NT2/D1 (cell line): ENCODE data around the gene PRSS27.

Source experiments
- DNase-seq: peaks from one replicate; pipeline ENCODE4 v3.0.0-alpha.2; 2011; ENCODE audit warnings: low read depth, low spot score
- H3K27me3 ChIP-seq: 2 replicates; pipeline ENCODE4 v1.6.0; 2011; ENCODE audit warnings: mild to moderate bottlenecking; ENCODE audit not compliant: insufficient read length, insufficient read depth
- H3K36me3 ChIP-seq: 2 replicates; pipeline ENCODE4 v1.6.1; 2011; ENCODE audit warnings: mild to moderate bottlenecking, low read length, mixed read lengths; ENCODE audit not compliant: insufficient read depth, insufficient read length
- H3K4me1 ChIP-seq: 2 replicates; pipeline ENCODE4 v1.5.1; 2011; ENCODE audit not compliant: insufficient read depth, insufficient read length
- H3K4me3 ChIP-seq: 2 replicates; pipeline ENCODE4 v1.5.1; 2011; ENCODE audit warnings: low read depth; ENCODE audit not compliant: insufficient read length
- H3K9ac ChIP-seq: 2 replicates; pipeline ENCODE4 v1.6.0; 2011; ENCODE audit warnings: low read depth; ENCODE audit not compliant: insufficient read length
- H3K9me3 ChIP-seq: 2 replicates; pipeline ENCODE4 v1.5.1; 2011; ENCODE audit warnings: mild to moderate bottlenecking, low read length; ENCODE audit not compliant: insufficient read depth
- SUZ12 ChIP-seq: IDR thresholded peaks from 2 replicates; pipeline ENCODE4 v1.6.1; 2011; ENCODE audit not compliant: insufficient read length, insufficient read depth; ENCODE audit errors: extremely low read depth
- YY1 ChIP-seq: IDR thresholded peaks from 2 replicates; pipeline ENCODE4 v1.6.1; 2011; ENCODE audit not compliant: insufficient read length, insufficient read depth
- ZNF274 ChIP-seq: IDR thresholded peaks from 2 replicates; pipeline ENCODE4 v1.6.1; 2011; ENCODE audit warnings: mild to moderate bottlenecking, low read depth, low read length

PRSS27 gene

GRCh38 chr16:2737895-2738418, 17.9 kb upstream of the PRSS27 start:
- H3K9ac ChIP-seq: no peak overlapping the region
- H3K27me3 ChIP-seq: no peaks in the 10 kb centered on the region
- DNase-seq: no peak
- H3K4me3 ChIP-seq: no peak overlapping the region
- TF ChIP-seq ZNF274 (no peak), YY1 (no peak)
- no peaks in the 10 kb centered on the region for H3K36me3 ChIP-seq
- H3K9me3 ChIP-seq: no peaks in the 10 kb centered on the region
- H3K4me1 ChIP-seq: peaks cover 21% of the 10 kb centered on the region

DNA sequence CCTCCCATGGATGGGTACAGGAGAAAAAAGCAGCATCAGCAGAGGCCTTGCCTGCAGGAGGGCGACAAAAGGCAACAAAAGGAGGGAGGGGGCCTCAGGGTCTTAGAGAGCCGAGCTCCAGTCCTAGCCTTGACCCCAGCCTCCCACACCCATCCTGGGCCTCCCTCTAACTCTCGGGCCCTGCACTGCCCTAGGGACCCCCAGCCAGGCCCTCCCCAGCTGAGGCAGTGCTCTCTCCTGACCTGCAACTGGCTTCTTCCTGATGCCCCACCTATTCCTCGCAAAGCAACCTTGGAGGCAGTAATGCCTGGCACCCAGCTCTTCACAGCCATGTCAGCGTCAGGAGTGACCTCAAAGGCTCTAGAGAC, 17.2 kb upstream of the PRSS27 start:
- peaks cover 21% of the 10 kb centered on the region for H3K4me1 ChIP-seq
- H3K9me3 ChIP-seq: no peaks in the 10 kb centered on the region
- DNase-seq: no peak
- no peaks in the 10 kb centered on the region for H3K36me3 ChIP-seq
- no peak overlapping the region for H3K4me3 ChIP-seq
- H3K27me3 ChIP-seq: no peaks in the 10 kb centered on the region
- H3K9ac ChIP-seq: no peak overlapping the region
- no peak for TF ChIP-seq ZNF274
- TF ChIP-seq YY1: no peak
- no peak for TF ChIP-seq SUZ12

DNA sequence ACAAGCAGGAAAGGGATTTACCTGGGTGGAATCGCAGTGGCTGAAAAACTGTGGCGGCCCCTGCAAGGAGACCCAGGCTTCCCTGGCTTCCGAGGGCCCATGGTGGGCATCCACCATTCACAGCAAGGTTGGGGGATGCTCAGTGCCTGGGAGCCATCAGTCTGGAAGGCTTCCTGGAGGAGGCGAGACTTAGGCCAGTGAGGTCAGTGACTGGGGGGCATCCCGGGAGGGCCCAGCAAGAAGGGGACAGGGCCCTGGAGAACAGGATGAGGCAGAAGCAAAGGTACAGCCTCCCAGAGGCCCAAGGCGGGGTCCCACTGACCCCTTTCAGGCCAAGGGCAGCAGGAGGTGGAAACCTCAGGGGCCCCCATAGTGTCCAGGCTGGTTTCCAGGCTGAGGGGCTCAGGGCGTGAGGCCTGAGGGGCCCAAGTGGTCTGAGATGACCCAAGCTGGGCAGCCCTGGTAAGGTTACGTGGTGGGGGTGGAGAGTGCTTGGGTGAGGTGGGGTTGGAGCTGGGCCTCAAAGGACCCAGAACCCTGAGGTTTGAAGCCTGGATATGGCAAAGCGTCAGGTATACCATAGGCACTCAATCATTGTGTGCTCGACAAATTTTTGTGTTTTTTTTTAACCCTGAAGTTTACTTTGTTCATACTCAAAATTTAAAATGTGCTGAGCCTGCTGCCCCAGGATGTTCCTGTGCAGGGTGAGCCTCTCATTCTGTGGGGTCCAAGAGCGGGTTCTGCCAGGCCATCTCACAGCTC, 16.6 kb upstream of the PRSS27 start:
- Histone ChIP-seq H3K9me3 (no peaks in the 10 kb centered on the region), H3K27me3 (no peaks in the 10 kb centered on the region), H3K4me3 (no peak overlapping the region), H3K36me3 (no peaks in the 10 kb centered on the region), H3K4me1 (peaks cover 21% of the 10 kb centered on the region), H3K9ac (no peak overlapping the region)
- no peak for TF ChIP-seq ZNF274
- TF ChIP-seq SUZ12: no peak
- TF ChIP-seq YY1: no peak
- DNase-seq: no peak

GRCh38 chr16:2734844-2735515, 15.0 kb upstream of the PRSS27 start:
- H3K27me3 ChIP-seq: no peaks in the 10 kb centered on the region
- H3K4me3 ChIP-seq: no peak overlapping the region
- H3K36me3 ChIP-seq: no peaks in the 10 kb centered on the region
- peaks cover 19% of the 10 kb centered on the region for H3K4me1 ChIP-seq
- no peak for DNase-seq
- no peaks in the 10 kb centered on the region for H3K9me3 ChIP-seq
- TF ChIP-seq SUZ12 (no peak), ZNF274 (no peak), YY1 (no peak)
- H3K9ac ChIP-seq: no peak overlapping the region

- no peak for TF ChIP-seq YY1
- TF ChIP-seq ZNF274: no peak
- no peak for TF ChIP-seq SUZ12
- Histone ChIP-seq H3K36me3 (no peaks in the 10 kb centered on the region), H3K9ac (no peak overlapping the region), H3K27me3 (no peaks in the 10 kb centered on the region), H3K4me1 (no peaks in the 10 kb centered on the region), H3K9me3 (no peaks in the 10 kb centered on the region), H3K4me3 (no peak overlapping the region)
- DNase-seq: no peak
These were observed 8.0 kb upstream of the PRSS27 start for GRCh38 chr16:2728034-2728433.

DNA sequence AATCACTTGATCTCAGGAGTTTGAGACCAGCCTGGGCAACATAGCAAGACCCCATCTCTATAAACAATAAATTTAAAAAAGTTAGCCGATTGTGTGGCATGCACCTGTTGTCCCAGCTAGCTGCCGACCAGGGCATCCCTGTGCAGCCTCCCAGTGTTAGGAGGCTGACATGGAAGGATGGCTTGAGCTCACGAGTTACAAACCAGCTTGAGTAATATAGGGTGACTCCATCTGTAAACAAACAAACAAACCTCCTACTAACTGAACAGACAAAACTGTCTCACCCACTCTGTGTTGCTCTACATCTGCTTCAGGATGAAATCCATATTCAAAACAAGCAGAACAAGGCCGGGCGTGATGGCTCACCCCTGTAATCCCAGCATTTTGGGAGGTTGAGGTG, 6.9 kb upstream of the PRSS27 start:
- TF ChIP-seq SUZ12 (no peak), YY1 (no peak), ZNF274 (no peak)
- H3K9ac ChIP-seq: no peak overlapping the region
- H3K36me3 ChIP-seq: no peaks in the 10 kb centered on the region
- DNase-seq: no peak
- H3K4me1 ChIP-seq: peaks cover 2% of the 10 kb centered on the region
- H3K27me3 ChIP-seq: no peaks in the 10 kb centered on the region
- H3K4me3 ChIP-seq: no peak overlapping the region
- no peaks in the 10 kb centered on the region for H3K9me3 ChIP-seq

GRCh38 chr16:2724816-2725348, 4.9 kb upstream of the PRSS27 start:
- no peaks in the 10 kb centered on the region for H3K27me3 ChIP-seq
- H3K9ac ChIP-seq: no peak overlapping the region
- H3K36me3 ChIP-seq: no peaks in the 10 kb centered on the region
- no peaks in the 10 kb centered on the region for H3K9me3 ChIP-seq
- peaks cover 5% of the 10 kb centered on the region for H3K4me1 ChIP-seq
- DNase-seq: no peak
- no peak overlapping the region for H3K4me3 ChIP-seq
- no peak for TF ChIP-seq YY1
- TF ChIP-seq SUZ12: no peak
- TF ChIP-seq ZNF274: no peak
